H1 (cell line): ENCODE data around the gene SLC19A1. TPM values are rescaled to one million over a fixed set of nuclear protein-coding genes. Genes with fewer than 3 reads are reported as not detected.
A peak's percentile ranks its signal among the peaks of the same experiment; 100 is the strongest.

Source experiments
- ASH2L ChIP-seq: fragments of 200-600, 300-600 bp; sonication (generic); IDR thresholded peaks from one replicate; pipeline ENCODE4 v1.7.1; 2017; ENCODE audit warnings: low read length
- CHD1 ChIP-seq: IDR thresholded peaks from 2 replicates; pipeline ENCODE4 v1.6.1; 2012; ENCODE audit warnings: low read depth, low read length, improper control_type of control experiment
- CREB1 ChIP-seq: IDR thresholded peaks from 2 replicates; pipeline ENCODE4 v1.6.1; 2012; ENCODE audit warnings: inconsistent platforms
- E2F6 ChIP-seq: IDR thresholded peaks from 2 replicates; pipeline ENCODE4 v1.6.1; 2012; ENCODE audit warnings: inconsistent platforms
- GABPA ChIP-seq: IDR thresholded peaks from 2 replicates; pipeline ENCODE4 v1.6.1; 2011; ENCODE audit warnings: mild to moderate bottlenecking, low read length, moderate library complexity, borderline replicate concordance; ENCODE audit not compliant: insufficient read depth
- JUN ChIP-seq: IDR thresholded peaks from 2 replicates; pipeline ENCODE4 v1.6.1; 2011; ENCODE audit warnings: low read depth, mild to moderate bottlenecking, improper control_type of control experiment, low read length
- KDM1A ChIP-seq: fragments of 200-600, 300-600 bp; sonication (generic); IDR thresholded peaks from 2 replicates; pipeline ENCODE4 v1.7.1; 2016; ENCODE audit warnings: mild to moderate bottlenecking, low read length, borderline replicate concordance
- POLR2A ChIP-seq, 2 experiments: IDR thresholded peaks; 1 replicate in 1 of 2; 2 replicates in 1 of 2; pipeline ENCODE4 v1.6.1; 2011; ENCODE audit warnings: low read depth in 2 of 2, low read length in 2 of 2, mild to moderate bottlenecking in 2 of 2; ENCODE audit errors: control extremely low read depth in 1 of 2
- POLR2AphosphoS5 ChIP-seq: IDR thresholded peaks from 2 replicates; pipeline ENCODE4 v1.6.1; 2011; ENCODE audit warnings: low read depth, low read length
- RNF2 ChIP-seq: fragments of 200-900, 300-1000 bp; sonication (generic); IDR thresholded peaks from 2 replicates; pipeline ENCODE4 v1.7.1; 2016; ENCODE audit warnings: borderline replicate concordance, low read depth, mild to moderate bottlenecking, antibody characterized with exemption, low read length; ENCODE audit not compliant: poor library complexity, severe bottlenecking; ENCODE audit errors: missing control alignments
- SIN3A ChIP-seq, 2 experiments: IDR thresholded peaks in 1 of 2; conservative IDR thresholded peaks in 1 of 2; 2 replicates each; pipeline ENCODE4 v1.6.1; 2011 to 2012; ENCODE audit warnings: low read length in 2 of 2, improper control_type of control experiment in 1 of 2, low read depth in 1 of 2, mild to moderate bottlenecking in 1 of 2
- SIX5 ChIP-seq: IDR thresholded peaks from 2 replicates; pipeline ENCODE4 v1.6.1; 2011; ENCODE audit warnings: mild to moderate bottlenecking, low read depth, low read length
- SP2 ChIP-seq: IDR thresholded peaks from 2 replicates; pipeline ENCODE4 v1.6.1; 2012; ENCODE audit warnings: mild to moderate bottlenecking, low read length, inconsistent platforms
- SRF ChIP-seq: IDR thresholded peaks from 2 replicates; pipeline ENCODE4 v1.6.1; 2011; ENCODE audit warnings: mild to moderate bottlenecking, low read depth, low read length, moderate library complexity
- SUZ12 ChIP-seq: fragments of 200-600 bp; sonication (generic); IDR thresholded peaks from 2 replicates; pipeline ENCODE4 v1.6.1; 2012; ENCODE audit warnings: mild to moderate bottlenecking, inconsistent platforms, low read length, moderate library complexity, mixed read lengths
- TAF1 ChIP-seq: IDR thresholded peaks from 2 replicates; pipeline ENCODE4 v1.6.1; 2011; ENCODE audit warnings: mild to moderate bottlenecking, low read depth, low read length
- USF2 ChIP-seq: IDR thresholded peaks from 2 replicates; pipeline ENCODE4 v1.6.1; 2011; ENCODE audit warnings: low read length, improper control_type of control experiment
- ZNF274 ChIP-seq: IDR thresholded peaks from 2 replicates; pipeline ENCODE4 v1.7.0; 2012; ENCODE audit warnings: low read length, borderline replicate concordance; ENCODE audit errors: extremely low read depth
- polyA plus RNA-seq, 7 experiments: library from polyadenylated mRNA; depleted of rRNA in 3 of 7; stranded (reverse) in 5 of 7; unstranded in 2 of 7; fragments of >200 nt in 5 of 7; fragments of 200-250 nt in 2 of 7; gene quantifications; 1 replicate in 5 of 7; 2 replicates in 1 of 7; 4 replicates in 1 of 7; pipeline versions ENCODE4 v1.2.1 to v1.2.3, GENCODE V29; 2011 to 2013; ENCODE audit warnings: missing spikeins in 2 of 7, mixed read lengths in 2 of 7
- total RNA-seq: library from RNA; stranded (reverse); fragmentation: NEBNext Ultra II Directional; extraction: Animal tissue kit (Norgen Biotek cat#: 25700); gene quantifications from 2 replicates; pipeline ENCODE4 v1.2.1, GENCODE V29; 2021

SLC19A1 gene
- total and polyA plus RNA-seq, 2 of the 8 experiments (the other 6 are each of a cell fraction or from before 2014, with no cell fraction given), result 31.6 to 43.8 TPM

- TF ChIP-seq E2F6 (peak; percentile 79; the same call in 1 of the 2 replicates), CHD1 (no peak), SRF (no peak), SUZ12 (no peak), POLR2A (IDR thresholded peaks at IDR 0.05; ENCODE audit: control extremely low read depth in 1 of 2, low read depth in 2 of 2, low read length in 2 of 2) (no peak), ASH2L (peak; percentile 9), CREB1 (no peak), ZNF274 (no peak), KDM1A (no peak), SP2 (no peak), POLR2AphosphoS5 (no peak), GABPA (0 out of 2 replicates have a peak, but pooled peaks have one; percentile 15), JUN (no peak), SIN3A (conservative IDR thresholded peaks at IDR 0.05 in 1 of 2, IDR thresholded peaks at IDR 0.05 in 1 of 2; ENCODE audit: low read depth in 1 of 2, low read length in 2 of 2) (no peak), SIX5 (no peak), TAF1 (no peak), RNF2 (no peak), USF2 (no peak)
These were observed 48.0 kb upstream of the SLC19A1 start (continued) for GRCh38 chr21:45590246-45590725.
